ENCODE data around the gene PYROXD2. TPM values are rescaled to one million over a fixed set of nuclear protein-coding genes. Genes with fewer than 3 reads are reported as not detected.

The PYROXD2 gene
- total RNA-seq, 1 donor from 2014 or later: 5.5 TPM

DNA sequence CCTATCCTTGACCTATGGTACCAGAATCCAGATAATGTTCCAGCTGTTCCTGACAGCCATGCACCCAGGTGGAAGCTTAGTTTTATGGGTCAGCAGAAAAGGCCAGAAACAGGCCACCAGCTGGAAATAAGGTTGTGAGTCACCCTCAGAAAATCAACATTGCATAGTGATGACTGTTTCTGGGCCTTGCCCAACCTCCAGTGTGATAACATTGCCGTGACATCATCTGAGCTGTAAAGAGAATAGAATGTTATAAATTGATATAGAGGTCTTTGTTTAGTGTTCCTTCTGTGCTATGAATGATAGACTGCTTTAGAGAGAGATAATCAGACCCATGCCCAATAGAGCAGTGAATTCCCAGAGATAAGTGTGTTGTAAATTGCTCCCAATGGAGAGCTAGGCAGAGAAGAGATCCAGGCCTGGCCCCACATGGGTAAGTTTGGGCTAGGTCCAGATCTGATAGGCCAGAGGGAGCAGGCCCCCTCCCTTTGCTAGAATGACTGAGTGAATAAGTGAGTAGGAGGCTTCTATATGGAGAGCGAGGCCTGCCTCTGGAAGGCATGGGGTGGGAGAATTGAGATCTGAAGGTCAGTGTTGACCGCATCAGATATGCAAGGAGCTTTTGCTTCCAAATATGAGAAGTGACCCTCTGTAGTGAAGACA lies 46.0 kb upstream of the PYROXD2 start:
- H3K4me1 Mint-ChIP-seq (ENCODE audit: low read depth, unreplicated experiment): peaks cover 28% of the 10 kb centered on the region
- H3K9me3 Mint-ChIP-seq (ENCODE audit: unreplicated experiment): peaks cover 4% of the 10 kb centered on the region
- TF ChIP-seq, protein P1, sequence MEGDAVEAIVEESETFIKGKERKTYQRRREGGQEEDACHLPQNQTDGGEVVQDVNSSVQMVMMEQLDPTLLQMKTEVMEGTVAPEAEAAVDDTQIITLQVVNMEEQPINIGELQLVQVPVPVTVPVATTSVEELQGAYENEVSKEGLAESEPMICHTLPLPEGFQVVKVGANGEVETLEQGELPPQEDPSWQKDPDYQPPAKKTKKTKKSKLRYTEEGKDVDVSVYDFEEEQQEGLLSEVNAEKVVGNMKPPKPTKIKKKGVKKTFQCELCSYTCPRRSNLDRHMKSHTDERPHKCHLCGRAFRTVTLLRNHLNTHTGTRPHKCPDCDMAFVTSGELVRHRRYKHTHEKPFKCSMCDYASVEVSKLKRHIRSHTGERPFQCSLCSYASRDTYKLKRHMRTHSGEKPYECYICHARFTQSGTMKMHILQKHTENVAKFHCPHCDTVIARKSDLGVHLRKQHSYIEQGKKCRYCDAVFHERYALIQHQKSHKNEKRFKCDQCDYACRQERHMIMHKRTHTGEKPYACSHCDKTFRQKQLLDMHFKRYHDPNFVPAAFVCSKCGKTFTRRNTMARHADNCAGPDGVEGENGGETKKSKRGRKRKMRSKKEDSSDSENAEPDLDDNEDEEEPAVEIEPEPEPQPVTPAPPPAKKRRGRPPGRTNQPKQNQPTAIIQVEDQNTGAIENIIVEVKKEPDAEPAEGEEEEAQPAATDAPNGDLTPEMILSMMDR (IDR thresholded peaks at IDR 0.05; ENCODE audit: partially characterized antibody, unreplicated experiment): no peak

DNA sequence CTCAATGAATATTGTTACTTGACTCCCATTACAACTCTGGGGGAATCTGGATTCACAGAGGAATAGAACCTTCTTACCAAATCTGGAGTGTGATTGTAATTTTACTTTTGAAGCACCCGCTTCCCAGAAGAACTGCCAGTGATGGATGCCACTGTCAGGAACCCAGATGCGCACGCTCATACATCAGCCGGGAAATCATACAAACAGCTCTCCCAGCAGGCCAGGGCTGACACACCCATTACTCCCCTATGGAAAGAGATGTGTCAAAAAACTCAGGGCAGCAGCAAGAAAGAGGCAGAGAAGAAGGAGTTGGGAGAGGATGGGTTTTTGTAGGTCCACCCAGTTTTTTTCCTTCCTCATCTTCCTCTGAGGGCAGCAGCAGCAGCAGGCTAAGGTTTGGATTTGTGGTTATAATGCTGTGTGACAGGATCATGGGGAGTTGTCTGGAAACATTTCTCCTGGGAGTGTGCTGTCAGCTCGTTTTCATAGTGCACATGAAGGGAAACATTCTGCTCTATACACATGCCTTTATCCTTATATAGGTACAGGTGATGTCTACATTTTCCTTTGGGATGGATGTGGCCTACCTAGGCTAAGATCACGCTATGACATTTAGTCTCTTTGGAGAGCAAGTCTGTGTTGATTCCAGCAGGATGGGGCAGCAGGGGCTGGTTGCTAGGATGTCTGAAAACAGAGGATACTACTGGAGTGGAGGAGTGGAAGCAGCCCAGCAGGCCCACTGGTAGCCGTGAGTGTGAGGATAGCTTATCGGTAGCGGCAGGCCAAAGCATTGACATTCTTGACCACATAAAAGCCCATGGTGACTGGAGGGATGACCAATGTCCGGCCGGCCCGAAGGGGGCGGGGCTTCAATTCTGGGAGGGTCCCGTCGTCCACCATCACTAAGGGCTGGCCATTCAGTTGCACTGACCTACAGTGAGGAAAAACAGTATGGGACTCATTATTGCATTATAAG lies 44.1 kb upstream of the PYROXD2 start:
- H3K9me3 Mint-ChIP-seq (ENCODE audit: unreplicated experiment): peaks cover 4% of the 10 kb centered on the region
- TF ChIP-seq, protein P1 (IDR thresholded peaks at IDR 0.05; ENCODE audit: partially characterized antibody, unreplicated experiment): no peak
- DNase-seq: no peak
- peaks cover 25% of the 10 kb centered on the region for H3K4me1 Mint-ChIP-seq (ENCODE audit: low read depth, unreplicated experiment)
- H3K36me3 Mint-ChIP-seq (ENCODE audit: unreplicated experiment): no peaks in the 10 kb centered on the region
- peak overlapping the region; percentile 80 for H3K27ac Mint-ChIP-seq (ENCODE audit: unreplicated experiment)
- H3K27me3 Mint-ChIP-seq (ENCODE audit: unreplicated experiment): peaks cover 6% of the 10 kb centered on the region
- H3K4me3 Mint-ChIP-seq (ENCODE audit: unreplicated experiment): no peak overlapping the region

More for the DNA sequence above, 46.0 kb upstream of the PYROXD2 start:
- Mint-ChIP-seq H3K27me3 (ENCODE audit: unreplicated experiment) (peaks cover 6% of the 10 kb centered on the region), H3K27ac (ENCODE audit: unreplicated experiment) (no peak overlapping the region), H3K36me3 (ENCODE audit: unreplicated experiment) (no peaks in the 10 kb centered on the region), H3K4me3 (ENCODE audit: unreplicated experiment) (no peak overlapping the region)
- DNase-seq: no peak

DNA sequence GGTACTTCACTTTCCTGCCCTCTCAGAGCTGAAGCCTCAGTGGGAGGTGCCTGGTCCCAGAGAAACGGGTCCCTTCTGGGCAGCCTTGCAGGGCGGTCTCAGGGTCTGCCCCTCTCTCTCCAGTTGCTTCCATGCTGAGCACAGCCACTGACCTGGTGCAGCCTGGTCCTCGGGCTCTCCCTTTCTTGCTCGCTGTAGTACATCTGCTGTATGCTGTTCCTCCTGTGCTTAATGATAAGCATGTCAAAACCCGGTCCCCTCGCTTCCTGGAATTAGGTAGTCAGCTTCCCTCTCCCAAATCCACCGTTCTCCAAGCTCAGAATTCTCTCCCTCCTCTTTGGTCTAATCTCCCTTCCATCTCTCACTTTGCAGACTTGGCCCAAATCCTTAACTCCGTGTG lies 42.7 kb upstream of the PYROXD2 start:
- Mint-ChIP-seq H3K4me1 (ENCODE audit: low read depth, unreplicated experiment) (peaks cover 27% of the 10 kb centered on the region), H3K27ac (ENCODE audit: unreplicated experiment) (no peak overlapping the region), H3K36me3 (ENCODE audit: unreplicated experiment) (no peaks in the 10 kb centered on the region), H3K4me3 (ENCODE audit: unreplicated experiment) (no peak overlapping the region), H3K9me3 (ENCODE audit: unreplicated experiment) (peaks cover 4% of the 10 kb centered on the region), H3K27me3 (ENCODE audit: unreplicated experiment) (peaks cover 6% of the 10 kb centered on the region)
- DNase-seq: no peak
- TF ChIP-seq, protein P1 (IDR thresholded peaks at IDR 0.05; ENCODE audit: partially characterized antibody, unreplicated experiment): no peak

DNA sequence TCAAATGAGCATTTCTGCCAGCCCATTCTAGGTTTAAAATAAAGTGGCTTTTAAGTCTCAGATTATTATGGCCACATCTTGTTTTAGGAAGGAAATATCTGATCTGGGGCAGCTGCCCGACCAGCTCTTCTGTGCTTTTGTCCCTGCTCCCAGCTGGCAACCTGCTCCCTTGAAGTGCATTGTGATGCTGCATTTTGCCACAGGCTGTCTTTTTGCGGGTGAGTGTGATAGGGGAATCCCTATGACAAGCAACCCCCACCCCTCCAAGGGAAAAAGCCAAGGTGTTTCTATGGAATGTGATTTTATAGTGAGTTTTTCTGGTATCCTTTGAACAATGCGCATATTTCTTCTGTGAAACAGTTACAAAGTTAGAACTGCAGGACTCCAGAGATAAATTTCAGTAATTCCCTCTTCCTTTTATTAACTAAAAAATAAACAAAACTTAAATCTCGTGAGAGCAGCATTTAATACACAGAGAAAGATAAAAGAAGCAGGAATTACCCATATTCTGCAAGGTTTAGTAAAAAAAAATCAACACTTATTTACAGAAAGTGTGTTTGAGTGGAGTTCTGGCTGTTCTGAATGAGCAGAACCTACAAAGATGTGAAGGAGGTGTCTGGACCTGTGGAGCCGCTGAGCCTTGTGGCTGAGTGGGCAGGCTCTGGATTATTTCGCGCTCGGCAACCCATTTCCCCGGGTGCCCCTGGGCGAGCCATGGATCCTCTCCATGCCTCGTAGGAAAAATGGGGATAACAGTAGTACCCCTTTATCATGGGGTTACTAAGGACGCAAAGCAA lies 41.9 kb upstream of the PYROXD2 start:
- Mint-ChIP-seq H3K9me3 (ENCODE audit: unreplicated experiment) (no peaks in the 10 kb centered on the region), H3K27me3 (ENCODE audit: unreplicated experiment) (peaks cover 6% of the 10 kb centered on the region), H3K36me3 (ENCODE audit: unreplicated experiment) (no peaks in the 10 kb centered on the region), H3K4me3 (ENCODE audit: unreplicated experiment) (no peak overlapping the region), H3K4me1 (ENCODE audit: low read depth, unreplicated experiment) (peaks cover 32% of the 10 kb centered on the region), H3K27ac (ENCODE audit: unreplicated experiment) (no peak overlapping the region)
- no peak for DNase-seq
- TF ChIP-seq, protein P1 (IDR thresholded peaks at IDR 0.05; ENCODE audit: partially characterized antibody, unreplicated experiment): no peak

Data from glutamatergic neuron (in vitro differentiated cells).